Ectodermal cell (in vitro differentiated cells): ENCODE results near the gene SMIM10L1.

ENCODE experiments used
- H3K27ac ChIP-seq: 2 replicates; pipeline ENCODE4 v1.7.0; 2013; ENCODE audit warnings: mild to moderate bottlenecking, low read depth, low read length; ENCODE audit not compliant: insufficient read depth, poor library complexity, severe bottlenecking
- H3K27me3 ChIP-seq: 2 replicates; pipeline ENCODE4 v1.7.0; 2013; ENCODE audit warnings: mild to moderate bottlenecking, low read length; ENCODE audit not compliant: insufficient read depth, control insufficient read depth, poor library complexity, severe bottlenecking
- H3K36me3 ChIP-seq: one replicate; pipeline ENCODE4 v1.7.0; 2013; ENCODE audit warnings: low read length; ENCODE audit not compliant: control insufficient read depth, insufficient read depth
- H3K4me1 ChIP-seq: one replicate; pipeline ENCODE4 v1.7.0; 2013; ENCODE audit warnings: low read length; ENCODE audit not compliant: control insufficient read depth, insufficient read depth
- H3K4me3 ChIP-seq: 2 replicates; pipeline ENCODE4 v1.7.0; 2013; ENCODE audit warnings: low read depth, low read length, control low read depth; ENCODE audit not compliant: insufficient read depth
- H3K9me3 ChIP-seq: 2 replicates; pipeline ENCODE4 v1.7.0; 2013; ENCODE audit warnings: mild to moderate bottlenecking, low read length, moderate library complexity; ENCODE audit not compliant: control insufficient read depth
- WGBS, 2 experiments: methylation state at CpG; one replicate each; pipeline ENCODE4 v1.1.7; 2013; ENCODE audit warnings: missing lambda C conversion rate in 2 of 2; 5-methylcytosine and 5-hydroxymethylcytosine counted together

SMIM10L1 gene

DNA sequence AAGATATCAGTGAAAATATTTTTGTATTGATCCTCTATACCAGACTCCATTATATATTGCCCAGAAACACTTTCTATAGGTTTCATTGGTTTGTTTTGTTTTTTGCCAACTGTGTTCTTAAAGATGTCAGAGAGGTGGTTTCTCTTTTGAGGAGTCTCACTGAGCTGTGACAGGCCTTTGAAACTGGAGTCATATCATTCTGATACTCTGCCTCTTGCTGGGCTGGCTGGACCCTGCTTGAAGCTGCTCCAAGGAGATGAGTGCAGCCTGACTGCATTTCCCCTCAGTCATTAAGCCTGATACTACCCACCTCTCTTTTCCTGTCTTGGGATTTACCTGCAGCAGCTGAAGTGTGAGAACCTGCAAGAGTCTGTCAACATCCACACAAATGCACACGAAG lies 20.2 kb upstream of the SMIM10L1 start:
- no peaks in the 10 kb centered on the region for H3K4me1 ChIP-seq
- no peaks in the 10 kb centered on the region for H3K9me3 ChIP-seq
- no peak overlapping the region for H3K4me3 ChIP-seq
- H3K36me3 ChIP-seq, result peaks cover 6% of the 10 kb centered on the region
- no peaks in the 10 kb centered on the region for H3K27me3 ChIP-seq
- H3K27ac ChIP-seq, result no peak overlapping the region
- 93 to 95% methylated on average over 1 of the region's 1 CpG for WGBS, 2 experiments

DNA sequence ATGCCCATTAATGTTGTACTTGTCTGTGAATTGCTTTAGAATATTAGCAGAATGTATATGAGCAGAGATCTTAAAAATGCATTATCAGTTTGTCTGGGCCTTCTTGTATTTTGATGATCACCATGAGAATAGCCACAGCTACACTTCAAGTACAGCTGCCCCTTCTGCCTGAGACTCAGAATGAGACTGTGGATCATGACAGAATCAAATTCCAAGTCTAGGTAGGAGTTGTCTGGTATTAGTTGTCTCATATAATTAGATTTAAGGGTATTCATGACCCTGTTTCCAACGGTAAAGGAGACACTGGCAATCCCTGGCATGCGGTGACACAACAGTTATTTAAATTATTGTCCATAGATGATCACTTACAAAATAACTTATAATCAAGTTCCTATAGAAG lies 18.3 kb upstream of the SMIM10L1 start:
- Histone ChIP-seq H3K4me3 (no peak overlapping the region), H3K36me3 (peaks cover 6% of the 10 kb centered on the region), H3K27me3 (no peaks in the 10 kb centered on the region), H3K4me1 (no peaks in the 10 kb centered on the region), H3K27ac (no peak overlapping the region), H3K9me3 (no peaks in the 10 kb centered on the region)
- WGBS, 2 experiments, result 77 to 100% methylated on average over 2 of the region's 2 CpGs

DNA sequence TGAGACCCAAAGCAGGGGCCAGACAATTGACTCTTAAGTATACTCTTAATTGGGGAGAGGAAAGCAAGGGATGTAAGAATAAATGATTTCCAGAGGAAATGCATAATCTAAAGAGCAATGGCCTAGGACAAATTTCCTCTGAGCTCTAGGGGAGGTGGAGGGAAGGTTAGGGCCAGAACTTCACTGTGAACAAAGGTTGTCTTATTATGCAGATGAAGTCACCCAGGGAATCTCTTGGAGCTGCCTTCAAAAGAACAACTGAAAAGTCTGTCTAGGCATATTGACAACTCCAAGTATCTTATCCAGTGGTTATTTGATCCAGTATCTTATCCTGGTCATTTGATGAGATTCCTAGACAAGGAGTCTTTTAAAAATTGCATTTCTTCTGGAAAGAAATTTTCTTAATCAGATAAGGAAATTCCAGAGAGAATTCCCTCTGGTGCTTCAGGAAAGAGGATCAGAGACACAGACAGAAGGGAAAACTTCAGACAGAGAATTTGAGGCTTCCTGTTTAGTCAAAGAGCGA lies 16.5 kb upstream of the SMIM10L1 start:
- WGBS, 2 experiments, result 100% methylated on average over 1 of the region's 1 CpG
- H3K27ac ChIP-seq, result no peak overlapping the region
- no peaks in the 10 kb centered on the region for H3K4me1 ChIP-seq
- no peaks in the 10 kb centered on the region for H3K9me3 ChIP-seq
- peaks cover 6% of the 10 kb centered on the region for H3K36me3 ChIP-seq
- H3K4me3 ChIP-seq, result no peak overlapping the region
- H3K27me3 ChIP-seq, result no peaks in the 10 kb centered on the region

- H3K36me3 ChIP-seq, result no peaks in the 10 kb centered on the region
- H3K27ac ChIP-seq, result no peak overlapping the region
- H3K9me3 ChIP-seq, result no peaks in the 10 kb centered on the region
- 68% methylated on average over 4 of the region's 5 CpGs for WGBS, 2 experiments
- H3K4me3 ChIP-seq, result no peak overlapping the region
- H3K27me3 ChIP-seq, result no peaks in the 10 kb centered on the region
- H3K4me1 ChIP-seq, result no peaks in the 10 kb centered on the region
Observed at GRCh38 chr12:11158885-11159444, 12.0 kb upstream of the SMIM10L1 start.

GRCh38 chr12:11162502-11162901 lies 8.5 kb upstream of the SMIM10L1 start:
- no peaks in the 10 kb centered on the region for H3K4me1 ChIP-seq
- H3K4me3 ChIP-seq, result no peak overlapping the region
- no peaks in the 10 kb centered on the region for H3K27me3 ChIP-seq
- H3K36me3 ChIP-seq, result no peaks in the 10 kb centered on the region
- 100% methylated on average over 1 of the region's 1 CpG; no CpG with 5 or more reads in 1 of the 2 experiments for WGBS, 2 experiments
- no peaks in the 10 kb centered on the region for H3K9me3 ChIP-seq
- no peak overlapping the region for H3K27ac ChIP-seq

DNA sequence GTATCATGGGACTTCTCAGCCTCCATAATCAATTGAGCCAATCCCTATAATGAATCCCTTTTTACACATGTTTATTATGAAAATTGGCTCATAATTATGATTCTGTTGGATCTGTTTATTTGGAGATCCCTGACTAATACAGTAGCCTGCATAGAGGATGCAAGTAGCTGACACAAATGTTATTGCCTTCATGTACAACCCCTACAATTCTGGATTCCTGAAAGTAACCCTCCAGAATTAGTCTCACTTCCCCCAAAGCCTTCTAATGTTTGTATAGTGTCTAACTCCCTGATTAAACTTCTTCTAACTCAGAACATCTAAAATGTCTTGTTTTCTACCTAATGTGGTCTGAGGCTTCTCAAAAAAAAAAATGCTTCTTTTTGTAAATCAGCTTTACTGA lies 6.6 kb upstream of the SMIM10L1 start:
- no peaks in the 10 kb centered on the region for H3K36me3 ChIP-seq

DNA sequence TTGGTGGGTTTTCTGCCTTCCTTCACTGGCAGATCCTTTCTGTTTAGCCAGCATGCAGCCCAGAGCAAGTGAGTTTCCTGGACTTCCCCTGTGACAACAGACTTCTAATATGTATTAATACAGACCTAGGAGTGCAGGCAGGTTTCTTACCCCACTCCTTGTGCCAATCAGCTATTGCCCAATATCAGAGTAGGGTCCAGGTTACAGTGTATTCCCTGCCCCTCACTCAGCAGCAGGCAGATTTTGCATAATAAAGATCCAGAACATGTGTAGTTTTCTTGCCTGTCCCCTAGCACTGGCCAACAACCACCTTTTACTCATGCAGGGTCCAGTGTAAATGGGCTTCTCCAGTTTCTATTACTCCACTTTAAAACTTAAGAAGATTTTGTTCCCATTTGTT lies 4.7 kb upstream of the SMIM10L1 start:
- no peaks in the 10 kb centered on the region for H3K27me3 ChIP-seq
- H3K4me3 ChIP-seq, result no peak overlapping the region
- no peaks in the 10 kb centered on the region for H3K36me3 ChIP-seq
- H3K4me1 ChIP-seq, result no peaks in the 10 kb centered on the region
- no peaks in the 10 kb centered on the region for H3K9me3 ChIP-seq
- no peak overlapping the region for H3K27ac ChIP-seq

More for the DNA sequence above, 6.6 kb upstream of the SMIM10L1 start:
- no peak overlapping the region for H3K4me3 ChIP-seq
- H3K4me1 ChIP-seq, result no peaks in the 10 kb centered on the region
- no peak overlapping the region for H3K27ac ChIP-seq
- no peaks in the 10 kb centered on the region for H3K27me3 ChIP-seq
- no peaks in the 10 kb centered on the region for H3K9me3 ChIP-seq

GRCh38 chr12:11170810-11171144 lies 217 bp upstream of the SMIM10L1 start:
- Histone ChIP-seq H3K27me3 (no peaks in the 10 kb centered on the region), H3K9me3 (no peaks in the 10 kb centered on the region), H3K27ac (peak overlapping the region; percentile 91), H3K4me1 (no peaks in the 10 kb centered on the region), H3K36me3 (no peaks in the 10 kb centered on the region), H3K4me3 (peak overlapping the region; percentile 80)
- WGBS, 2 experiments, result 0 to 12% methylated on average over 2 to 4 of the region's 4 CpGs

DNA sequence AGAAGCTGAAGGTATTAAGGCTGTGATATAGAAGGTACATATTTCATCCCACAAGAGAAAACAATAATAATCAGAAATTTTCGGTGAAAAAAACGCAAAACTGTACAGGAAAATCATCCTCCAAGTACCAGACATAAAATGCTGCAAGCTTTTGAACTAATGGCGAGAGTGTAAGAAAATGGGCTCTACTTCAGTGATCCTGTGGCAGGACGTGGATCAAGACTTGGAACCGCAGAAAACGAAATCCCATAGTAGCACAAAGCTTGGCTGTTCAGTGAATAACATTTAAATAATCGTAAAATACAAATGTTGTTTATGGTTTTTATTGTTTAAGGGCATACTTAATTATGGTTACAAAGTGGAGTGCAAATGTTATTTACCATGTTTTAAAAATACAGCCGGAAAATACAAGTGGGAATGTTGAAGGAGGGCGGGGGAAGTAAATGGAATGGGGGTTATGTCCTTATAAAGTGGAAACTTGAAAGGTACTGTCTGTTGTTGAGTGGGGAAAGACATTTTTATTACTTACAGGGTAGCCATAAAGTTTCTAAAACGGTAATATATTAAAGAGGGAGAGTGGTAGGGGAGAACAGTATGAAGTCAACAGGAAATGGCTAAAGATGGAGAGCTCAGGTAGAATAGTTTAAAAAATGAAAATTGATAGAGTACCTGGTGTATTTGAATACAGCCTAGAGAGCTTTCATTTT lies 1.1 kb downstream of the SMIM10L1 start:
- no peaks in the 10 kb centered on the region for H3K9me3 ChIP-seq
- H3K36me3 ChIP-seq, result no peaks in the 10 kb centered on the region
- peak overlapping the region; percentile 91 for H3K27ac ChIP-seq
- WGBS, 2 experiments, result 7% methylated on average over 9 to 10 of the region's 10 CpGs
- H3K4me1 ChIP-seq, result no peaks in the 10 kb centered on the region
- H3K4me3 ChIP-seq, result peak overlapping the region; percentile 80
- H3K27me3 ChIP-seq, result no peaks in the 10 kb centered on the region

DNA sequence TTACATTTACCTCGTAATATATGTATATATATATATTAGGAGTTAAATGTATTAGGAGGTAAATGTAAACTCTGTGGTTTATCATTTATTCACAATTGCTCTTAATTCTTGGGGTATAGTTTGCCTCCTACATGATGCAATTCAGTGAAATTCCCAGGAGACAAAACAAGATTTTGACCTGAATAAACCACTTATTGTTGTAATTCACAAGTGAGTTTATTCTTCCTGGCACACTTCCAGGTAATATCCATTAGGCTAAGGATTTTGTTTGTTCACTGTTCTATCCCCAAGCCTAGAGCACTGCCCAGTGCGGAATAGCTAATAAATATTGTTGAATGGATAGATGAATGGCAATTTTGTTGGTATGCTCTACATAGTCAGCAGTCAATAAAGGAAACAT lies 3.0 kb downstream of the SMIM10L1 start:
- H3K4me1 ChIP-seq, result no peaks in the 10 kb centered on the region

More for the DNA sequence above, 3.0 kb downstream of the SMIM10L1 start:
- 96 to 100% methylated on average over 1 of the region's 2 CpGs for WGBS, 2 experiments
- Histone ChIP-seq H3K9me3 (no peaks in the 10 kb centered on the region), H3K4me3 (no peak overlapping the region), H3K27me3 (no peaks in the 10 kb centered on the region), H3K36me3 (no peaks in the 10 kb centered on the region), H3K27ac (no peak overlapping the region)
